IPS DF 4.7 (cell line): ENCODE measurements around the gene ADSL.

Source experiments
- DNase-seq: peaks from one replicate; pipeline ENCODE4 v3.0.0-alpha.2; 2013; ENCODE audit warnings: low spot score; ENCODE audit errors: extremely low read depth

Gene ADSL

GRCh38 chr22:40436505-40437431 is 90.5 kb downstream of the ADSL start:
- peak; percentile 25 for DNase-seq
